Stimulated activated CD4-positive, alpha-beta T cell treated with anti-CD3 and anti-CD28 coated beads, Interleukin-1b, Interleukin-23, amount 100 ng/mL, for 48 hours (primary cell): Measurements from ENCODE around the gene LIMK2.
"Not testable (repeated sequence)": the region's sequence is repeated elsewhere in the genome, so short reads cannot be mapped to it uniquely, and the experiment has no call there.

Experiments
- DNase-seq: peaks from one replicate; pipeline ENCODE4 v3.0.0-alpha.2; 2020

LIMK2 gene

DNA sequence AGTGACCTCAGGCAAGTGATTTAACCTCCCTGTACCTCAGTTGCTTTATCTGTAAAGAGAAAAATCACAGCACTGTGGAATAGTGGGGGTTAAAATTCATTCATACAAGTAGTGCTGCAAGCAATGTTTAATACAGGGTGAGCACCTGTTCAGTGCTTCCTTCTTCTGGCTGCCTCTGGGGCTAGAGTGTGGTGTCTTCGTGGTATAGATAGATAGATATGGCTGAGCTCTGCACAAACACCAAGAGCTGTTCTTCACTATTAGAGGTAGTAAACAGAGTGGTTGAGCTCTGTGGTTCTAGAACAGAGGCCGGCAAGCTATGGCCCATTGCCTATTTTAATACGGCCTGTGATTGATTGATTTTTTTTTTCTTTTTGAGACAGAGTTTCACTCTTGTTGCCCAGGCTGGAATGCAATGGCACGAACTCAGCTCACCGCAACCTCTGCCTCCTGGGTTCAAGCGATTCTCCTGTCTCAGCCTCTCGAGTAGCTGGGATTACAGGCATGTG is 32.9 kb downstream of the LIMK2 start:
- DNase-seq: no peak

DNA sequence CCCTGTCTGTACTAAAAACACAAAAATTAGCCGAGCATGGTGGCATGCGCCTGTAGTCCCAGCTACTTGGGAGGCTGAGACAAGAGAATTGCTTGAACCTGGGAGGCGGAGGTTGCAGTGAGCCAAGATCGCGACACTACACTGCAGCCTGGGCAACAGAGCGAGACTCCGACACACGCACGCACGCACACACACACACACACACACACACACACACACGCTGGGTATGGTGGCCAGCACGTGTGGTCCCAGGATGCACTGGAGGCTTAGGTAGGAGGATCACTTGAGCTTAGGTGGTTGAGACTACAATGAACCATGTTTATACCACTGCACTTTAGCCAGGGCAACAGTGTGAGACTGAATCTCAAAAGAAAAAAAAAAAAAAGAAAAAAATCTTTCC is 33.9 kb downstream of the LIMK2 start:
- not testable (repeated sequence) for DNase-seq

DNA sequence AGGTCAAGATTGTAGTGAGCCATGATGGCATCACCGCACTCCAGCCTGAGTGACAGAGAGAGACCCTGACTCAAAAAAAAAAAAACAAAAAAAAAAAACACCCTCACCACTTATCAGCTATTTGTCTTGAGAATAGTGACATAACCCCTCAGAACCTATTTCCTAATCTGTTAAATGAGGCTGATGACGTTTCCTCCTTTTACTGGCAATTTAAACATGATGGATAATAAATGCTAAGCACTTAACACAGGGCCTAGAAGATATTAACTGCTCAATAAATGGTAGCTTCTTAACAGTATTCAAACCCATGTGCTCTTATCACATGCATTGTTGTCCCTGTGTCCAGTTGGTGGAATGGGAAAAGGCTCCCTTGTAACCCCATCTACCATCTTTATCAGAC is 34.6 kb downstream of the LIMK2 start:
- DNase-seq: no peak

GRCh38 chr22:31247726-31248125 is 35.6 kb downstream of the LIMK2 start:
- no peak for DNase-seq

- DNase-seq: peak; percentile 61
Observed at GRCh38 chr22:31248138-31248745, 36.1 kb downstream of the LIMK2 start.

GRCh38 chr22:31248965-31249958 is 37.2 kb downstream of the LIMK2 start:
- no peak for DNase-seq

GRCh38 chr22:31250740-31251600 is 38.9 kb downstream of the LIMK2 start:
- DNase-seq: no peak

DNA sequence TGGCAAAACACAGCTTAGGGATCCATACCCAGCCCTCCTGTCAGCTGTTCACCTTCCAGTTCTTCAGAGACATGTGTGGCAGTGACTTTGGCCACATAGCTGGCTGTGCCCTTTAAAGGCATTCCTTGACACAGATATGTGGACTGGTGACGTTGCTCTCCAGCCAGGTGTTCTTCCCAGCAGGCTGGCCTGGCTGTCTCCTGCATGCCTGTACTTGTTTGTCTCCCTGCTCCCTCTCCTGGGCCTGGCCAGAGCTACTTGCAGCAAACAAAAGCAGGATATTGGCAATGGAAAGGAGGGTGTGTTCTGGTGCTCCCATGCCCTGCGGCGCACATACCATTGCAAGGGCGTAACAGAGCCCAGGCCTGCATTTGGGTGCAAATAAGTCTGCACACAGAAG is 41.9 kb downstream of the LIMK2 start:
- DNase-seq: no peak

DNA sequence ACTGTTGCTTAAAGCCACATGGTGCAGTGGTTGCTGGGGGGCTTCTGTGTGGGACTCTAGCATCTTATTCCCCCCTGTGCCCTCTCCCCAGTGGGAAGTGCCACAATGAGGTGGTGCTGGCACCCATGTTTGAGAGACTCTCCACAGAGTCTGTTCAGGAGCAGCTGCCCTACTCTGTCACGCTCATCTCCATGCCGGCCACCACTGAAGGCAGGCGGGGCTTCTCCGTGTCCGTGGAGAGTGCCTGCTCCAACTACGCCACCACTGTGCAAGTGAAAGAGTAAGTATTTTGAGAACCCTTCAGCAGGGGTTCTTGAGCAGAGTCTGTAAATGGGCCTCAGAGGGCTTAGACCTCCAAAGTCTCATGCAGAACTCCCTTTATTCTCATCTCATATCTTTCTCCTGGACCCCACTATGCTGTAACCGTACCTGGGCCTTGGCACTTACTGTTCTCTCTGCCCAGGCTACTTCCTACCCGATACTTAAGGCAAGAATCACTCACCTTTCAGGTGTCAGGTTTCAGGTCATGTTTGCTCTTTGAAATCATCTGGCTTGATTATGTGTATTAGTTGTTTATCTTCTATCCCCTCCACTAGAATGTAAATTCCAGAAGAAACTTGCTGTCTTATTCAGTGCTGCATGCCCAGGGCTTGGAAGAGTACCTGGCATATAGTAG is 47.8 kb downstream of the LIMK2 start:
- DNase-seq: no peak

DNA sequence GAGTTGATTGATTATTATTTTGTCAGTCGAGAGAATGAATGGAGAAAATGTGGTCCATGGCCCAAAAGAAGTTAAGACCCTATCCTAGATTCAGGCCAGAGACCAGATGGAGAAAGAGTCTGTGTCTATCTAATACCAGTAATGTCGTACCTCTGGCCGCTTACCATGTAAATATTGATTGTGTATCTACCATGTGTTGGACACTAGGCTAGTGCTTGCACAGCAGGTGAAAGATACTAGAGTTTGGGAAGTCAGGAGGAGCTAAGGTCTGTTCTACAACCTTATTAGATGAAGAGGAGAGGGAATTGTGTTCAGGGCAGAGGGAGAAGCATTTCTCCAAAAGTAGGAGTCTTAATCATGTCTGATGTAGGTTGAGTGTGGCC is 48.4 kb downstream of the LIMK2 start:
- no peak for DNase-seq

DNA sequence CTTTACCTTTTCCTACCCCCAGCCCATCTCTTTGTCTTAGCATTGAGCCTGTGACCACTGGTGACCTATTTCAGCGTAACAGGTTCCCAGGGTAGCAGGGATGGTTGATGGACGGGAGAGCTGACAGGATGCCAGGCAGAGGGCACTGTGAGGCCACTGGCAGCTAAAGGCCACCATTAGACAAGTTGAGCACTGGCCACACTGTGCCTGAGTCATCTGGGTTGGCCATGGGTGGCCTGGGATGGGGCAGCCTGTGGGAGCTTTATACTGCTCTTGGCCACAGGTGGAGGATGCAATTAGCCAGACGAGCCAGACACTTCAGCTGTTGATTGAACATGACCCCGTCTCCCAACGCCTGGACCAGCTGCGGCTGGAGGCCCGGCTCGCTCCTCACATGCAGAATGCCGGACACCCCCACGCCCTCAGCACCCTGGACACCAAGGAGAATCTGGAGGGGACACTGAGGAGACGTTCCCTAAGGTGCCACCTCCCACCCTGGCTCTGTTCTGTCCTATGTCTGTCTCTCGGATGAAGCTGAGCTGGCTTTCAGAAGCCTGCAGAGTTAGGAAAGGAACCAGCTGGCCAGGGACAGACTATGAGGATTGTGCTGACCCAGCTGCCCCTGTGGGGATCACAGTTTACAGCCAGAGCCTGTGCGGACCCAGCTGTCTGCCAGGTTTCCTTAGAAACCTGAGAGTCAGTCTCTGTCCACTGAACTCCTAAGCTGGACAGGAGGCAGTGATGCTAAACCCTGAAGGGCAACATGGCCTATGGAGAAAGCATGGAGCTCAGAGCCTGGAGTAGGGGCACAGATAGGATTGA is 50.4 kb downstream of the LIMK2 start:
- DNase-seq: no peak

DNA sequence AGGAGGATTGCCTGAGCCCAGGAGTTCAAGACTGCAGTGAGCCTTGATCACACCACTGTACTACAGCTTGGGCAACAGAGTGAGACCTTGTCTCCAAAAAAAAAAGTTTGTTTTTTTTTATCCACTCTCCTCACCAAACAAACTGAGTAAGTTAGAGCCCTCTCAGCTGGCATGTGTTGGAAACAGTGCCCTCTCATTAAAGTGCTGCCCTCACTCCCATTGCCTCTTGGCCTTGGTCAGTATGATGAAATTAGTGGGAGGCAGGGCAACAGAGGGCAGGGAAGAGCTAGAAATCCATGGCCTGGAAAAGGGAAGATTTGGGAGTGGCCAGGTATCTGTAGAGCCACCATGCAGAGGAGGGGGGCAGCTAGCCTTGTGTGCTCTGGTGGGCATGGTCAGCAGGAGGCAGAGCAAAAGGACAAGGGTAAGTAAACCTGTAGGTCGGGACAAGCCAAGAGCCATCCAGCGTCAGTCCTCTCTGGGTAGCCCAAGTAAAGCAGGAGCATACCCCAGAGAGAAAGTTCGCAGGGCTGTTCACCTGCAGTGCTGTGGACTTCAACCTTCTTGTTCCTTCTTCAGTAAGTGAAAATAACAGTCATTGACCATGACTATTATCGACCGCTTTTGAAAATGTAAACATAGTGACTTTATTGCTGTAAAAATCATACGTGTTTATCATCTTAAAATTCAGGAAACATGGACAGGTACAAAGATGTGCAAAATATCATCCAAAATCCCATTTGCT is 52.0 kb downstream of the LIMK2 start:
- DNase-seq: no peak

DNA sequence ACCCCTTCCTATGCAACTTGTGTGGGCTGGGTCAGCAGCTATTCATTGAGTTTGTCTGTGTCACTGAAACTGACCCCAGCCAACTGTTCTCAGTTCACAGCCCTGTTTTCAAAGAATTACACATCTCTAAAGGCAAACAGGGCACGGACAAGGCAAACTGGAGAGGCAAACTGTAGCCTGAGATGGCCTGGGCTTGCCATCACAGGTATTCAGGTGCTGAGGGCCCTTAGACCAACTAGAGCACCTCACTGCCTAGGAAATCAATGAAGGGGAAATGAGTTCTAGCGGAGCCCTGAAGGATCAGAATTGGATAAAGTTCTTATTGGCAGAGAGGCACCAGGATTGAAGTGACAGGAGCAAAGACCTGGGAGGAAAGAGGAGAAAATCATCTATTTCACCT is 56.2 kb downstream of the LIMK2 start:
- no peak for DNase-seq

DNA sequence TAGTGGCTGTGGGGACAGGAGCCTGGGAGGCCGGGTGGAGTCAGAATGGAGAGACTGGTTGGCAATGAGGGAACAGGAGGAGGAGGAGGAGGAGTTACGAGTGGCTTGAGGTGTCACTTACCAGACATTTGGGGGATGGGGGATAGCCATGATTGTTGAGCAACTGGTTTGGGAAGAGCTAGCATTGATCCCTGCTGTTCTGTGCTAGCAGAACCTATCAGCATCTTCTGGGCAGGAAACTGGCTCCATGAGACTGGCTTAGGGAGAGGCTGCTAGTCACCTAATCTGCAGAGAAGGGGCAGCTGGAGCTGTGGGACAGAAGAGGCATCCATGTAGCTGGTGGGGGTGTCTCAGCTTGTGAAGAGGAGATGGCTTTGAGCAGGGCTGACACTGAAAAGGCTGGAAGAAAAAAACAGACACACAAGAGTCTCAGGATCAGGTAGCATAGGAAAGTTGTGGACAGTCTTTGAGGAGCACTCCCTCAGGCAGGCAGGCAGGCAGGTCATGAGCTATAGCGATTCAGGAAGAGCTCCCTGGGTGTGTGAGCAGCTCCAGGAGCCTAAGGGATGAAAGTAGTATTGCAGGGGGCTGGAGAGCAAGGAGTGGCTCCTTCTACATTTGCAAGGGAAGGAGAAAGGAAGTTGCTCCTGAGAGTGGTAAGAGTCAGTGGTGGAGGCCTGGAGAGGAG is 57.9 kb downstream of the LIMK2 start:
- DNase-seq: no peak

GRCh38 chr22:31271026-31271425 is 58.9 kb downstream of the LIMK2 start:
- DNase-seq: no peak

- DNase-seq: no peak
Observed at GRCh38 chr22:31271485-31271884, 59.4 kb downstream of the LIMK2 start.

GRCh38 chr22:31272522-31273446 is 60.7 kb downstream of the LIMK2 start:
- peak; percentile 43 for DNase-seq

- no peak for DNase-seq
Observed at GRCh38 chr22:31274017-31274416, 61.9 kb downstream of the LIMK2 start.

DNA sequence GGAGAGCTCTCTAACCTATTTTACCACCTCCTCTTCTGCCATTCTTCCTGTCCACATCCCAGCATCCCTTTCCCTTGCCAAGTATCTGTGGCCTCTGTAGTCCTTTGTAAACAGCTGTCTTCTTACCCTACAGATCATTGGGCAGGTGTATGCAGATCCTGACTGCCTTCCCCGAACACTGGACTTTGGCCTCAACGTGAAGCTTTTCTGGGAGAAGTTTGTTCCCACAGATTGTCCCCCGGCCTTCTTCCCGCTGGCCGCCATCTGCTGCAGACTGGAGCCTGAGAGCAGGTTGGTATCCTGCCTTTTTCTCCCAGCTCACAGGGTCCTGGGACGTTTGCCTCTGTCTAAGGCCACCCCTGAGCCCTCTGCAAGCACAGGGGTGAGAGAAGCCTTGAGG is 62.9 kb downstream of the LIMK2 start:
- DNase-seq: no peak
